ENCODE data around the gene SRD5A1.

DNA sequence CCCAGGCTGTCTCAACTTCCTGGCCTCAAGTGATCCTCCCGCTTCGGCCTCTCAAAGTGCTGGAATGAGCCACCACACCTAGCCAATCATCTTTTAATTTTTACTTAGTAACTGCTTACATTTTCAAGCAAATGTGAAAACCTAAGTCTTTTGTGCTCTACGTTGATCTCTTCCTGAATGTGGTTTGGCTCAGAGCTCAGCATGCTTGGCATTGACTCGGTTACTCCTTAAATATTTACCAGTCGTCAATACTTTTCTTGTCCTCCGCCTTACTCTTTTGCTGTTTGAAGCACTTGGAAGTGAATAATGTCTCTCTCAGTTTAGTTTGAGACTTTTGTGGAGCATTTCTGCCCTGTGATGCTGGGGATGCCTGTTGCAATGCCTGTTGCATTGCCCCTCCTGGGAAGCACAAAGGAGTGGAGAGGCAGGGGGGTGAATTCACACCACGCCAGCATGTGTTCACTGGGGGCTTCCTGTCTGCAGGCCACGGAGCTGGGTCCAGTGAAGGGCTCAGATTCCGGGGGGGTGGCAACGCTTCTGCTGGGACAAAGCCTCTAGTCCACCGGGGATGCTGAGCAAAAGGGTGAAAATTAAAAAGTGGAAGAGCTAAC, 66.9 kb downstream of the SRD5A1 start:
- TF ChIP-seq, protein P1, sequence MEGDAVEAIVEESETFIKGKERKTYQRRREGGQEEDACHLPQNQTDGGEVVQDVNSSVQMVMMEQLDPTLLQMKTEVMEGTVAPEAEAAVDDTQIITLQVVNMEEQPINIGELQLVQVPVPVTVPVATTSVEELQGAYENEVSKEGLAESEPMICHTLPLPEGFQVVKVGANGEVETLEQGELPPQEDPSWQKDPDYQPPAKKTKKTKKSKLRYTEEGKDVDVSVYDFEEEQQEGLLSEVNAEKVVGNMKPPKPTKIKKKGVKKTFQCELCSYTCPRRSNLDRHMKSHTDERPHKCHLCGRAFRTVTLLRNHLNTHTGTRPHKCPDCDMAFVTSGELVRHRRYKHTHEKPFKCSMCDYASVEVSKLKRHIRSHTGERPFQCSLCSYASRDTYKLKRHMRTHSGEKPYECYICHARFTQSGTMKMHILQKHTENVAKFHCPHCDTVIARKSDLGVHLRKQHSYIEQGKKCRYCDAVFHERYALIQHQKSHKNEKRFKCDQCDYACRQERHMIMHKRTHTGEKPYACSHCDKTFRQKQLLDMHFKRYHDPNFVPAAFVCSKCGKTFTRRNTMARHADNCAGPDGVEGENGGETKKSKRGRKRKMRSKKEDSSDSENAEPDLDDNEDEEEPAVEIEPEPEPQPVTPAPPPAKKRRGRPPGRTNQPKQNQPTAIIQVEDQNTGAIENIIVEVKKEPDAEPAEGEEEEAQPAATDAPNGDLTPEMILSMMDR (IDR thresholded peaks at IDR 0.05; ENCODE audit: low read depth, low read length): no peak
- TF ChIP-seq POLR2A (IDR thresholded peaks at IDR 0.05; ENCODE audit: extremely low read depth, insufficient read length) (no peak), MYC (IDR thresholded peaks at IDR 0.05; ENCODE audit: low read depth, low read length) (no peak)
- TF ChIP-seq, protein P2, sequence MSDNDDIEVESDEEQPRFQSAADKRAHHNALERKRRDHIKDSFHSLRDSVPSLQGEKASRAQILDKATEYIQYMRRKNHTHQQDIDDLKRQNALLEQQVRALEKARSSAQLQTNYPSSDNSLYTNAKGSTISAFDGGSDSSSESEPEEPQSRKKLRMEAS (IDR thresholded peaks at IDR 0.05; ENCODE audit: low read depth, low read length): no peak
